ENCODE data around the gene ATP5IF1.

Gene ATP5IF1

GRCh38 chr1:28257736-28258135 lies 21.8 kb downstream of the ATP5IF1 start:
- no peak for TF ChIP-seq CTCF (IDR thresholded peaks at IDR 0.05)
- H3K27me3 ChIP-seq: peaks cover 15% of the 10 kb centered on the region
- H3K27ac ChIP-seq: no peak overlapping the region
- no peaks in the 10 kb centered on the region for H3K9me3 ChIP-seq
- H3K4me3 ChIP-seq (ENCODE audit: low read depth in 1 of 2, low read length in 1 of 2): no peak overlapping the region
- peaks cover 23 to 26% of the 10 kb centered on the region in 2 experiments for H3K4me1 ChIP-seq (ENCODE audit: control insufficient read depth in 1 of 2, insufficient read depth in 1 of 2, low read depth in 1 of 2, low read length in 1 of 2)
- H3K36me3 ChIP-seq: no peaks in the 10 kb centered on the region

- Histone ChIP-seq H3K27me3 (peaks cover 15% of the 10 kb centered on the region), H3K27ac (peak overlapping the region; percentile 89), H3K4me3 (ENCODE audit: low read depth in 1 of 2, low read length in 1 of 2) (peak overlapping the region; percentile 97 to 98), H3K4me1 (ENCODE audit: control insufficient read depth in 1 of 2, insufficient read depth in 1 of 2, low read depth in 1 of 2, low read length in 1 of 2) (peaks cover 23 to 26% of the 10 kb centered on the region in 2 experiments), H3K36me3 (no peaks in the 10 kb centered on the region), H3K9me3 (no peaks in the 10 kb centered on the region)
- TF ChIP-seq CTCF (IDR thresholded peaks at IDR 0.05): no peak
Measured at GRCh38 chr1:28258628-28259251, 22.8 kb downstream of the ATP5IF1 start.

- peak within 1 kb of the TSS; percentile 89 for H3K27ac ChIP-seq
- peak within 1 kb of the TSS; percentile 97 to 98 for H3K4me3 ChIP-seq (ENCODE audit: low read depth in 1 of 2, low read length in 1 of 2)
- peaks cover 23 to 26% of the 10 kb centered on the region in 2 experiments for H3K4me1 ChIP-seq (ENCODE audit: control insufficient read depth in 1 of 2, insufficient read depth in 1 of 2, low read depth in 1 of 2, low read length in 1 of 2)
- TF ChIP-seq CTCF (IDR thresholded peaks at IDR 0.05): no peak
- no peaks in the 10 kb centered on the region for H3K9me3 ChIP-seq
- peaks cover 15% of the 10 kb centered on the region for H3K27me3 ChIP-seq
- no peaks in the 10 kb centered on the region for H3K36me3 ChIP-seq
Measured at GRCh38 chr1:28259252-28259933, 23.5 kb downstream of the ATP5IF1 start, which contains the start of gene SESN2. SESN2 (plus strand) TSS chr1:28259518; CDS start chr1:28259848, 330 bp downstream.

GRCh38 chr1:28259934-28260802 lies 24.2 kb downstream of the ATP5IF1 start:
- no peaks in the 10 kb centered on the region for H3K9me3 ChIP-seq
- no peaks in the 10 kb centered on the region for H3K36me3 ChIP-seq
- peak overlapping the region; percentile 89 for H3K27ac ChIP-seq
- peaks cover 15% of the 10 kb centered on the region for H3K27me3 ChIP-seq
- peaks cover 23 to 26% of the 10 kb centered on the region in 2 experiments for H3K4me1 ChIP-seq (ENCODE audit: control insufficient read depth in 1 of 2, insufficient read depth in 1 of 2, low read depth in 1 of 2, low read length in 1 of 2)
- peak overlapping the region; percentile 97 to 98 for H3K4me3 ChIP-seq (ENCODE audit: low read depth in 1 of 2, low read length in 1 of 2)
- no peak for TF ChIP-seq CTCF (IDR thresholded peaks at IDR 0.05)

- no peak for TF ChIP-seq CTCF (IDR thresholded peaks at IDR 0.05)
- Histone ChIP-seq H3K27ac (peak overlapping the region; percentile 36), H3K36me3 (no peaks in the 10 kb centered on the region), H3K4me1 (ENCODE audit: control insufficient read depth in 1 of 2, insufficient read depth in 1 of 2, low read depth in 1 of 2, low read length in 1 of 2) (peaks cover 23 to 26% of the 10 kb centered on the region in 2 experiments), H3K27me3 (peaks cover 15% of the 10 kb centered on the region), H3K4me3 (ENCODE audit: low read depth in 1 of 2, low read length in 1 of 2) (peak overlapping the region; percentile 97 to 98), H3K9me3 (no peaks in the 10 kb centered on the region)
Measured at GRCh38 chr1:28260803-28261174, 24.9 kb downstream of the ATP5IF1 start.

Measured in neutrophil (primary cell).